ENCODE results near the gene RNPEP.

RNPEP gene

GRCh38 chr1:202029727-202030126 is 47.3 kb downstream of the RNPEP start:
- H3K4me3 ChIP-seq (ENCODE audit: low read depth, low read length), result no peak overlapping the region
- H3K9ac ChIP-seq (ENCODE audit: low read depth, low read length), result no peak overlapping the region
- no peaks in the 10 kb centered on the region for H3K36me3 ChIP-seq (ENCODE audit: control insufficient read depth, insufficient read depth, low read length)
- no peaks in the 10 kb centered on the region for H3K4me1 ChIP-seq (ENCODE audit: control insufficient read depth, insufficient read depth, low read length)
- H3K9me3 ChIP-seq (ENCODE audit: control insufficient read depth, insufficient read depth, low read length), result no peaks in the 10 kb centered on the region
- H3K27me3 ChIP-seq (ENCODE audit: control insufficient read depth, insufficient read depth, low read length), result no peaks in the 10 kb centered on the region

- Histone ChIP-seq H3K4me3 (ENCODE audit: low read depth, low read length) (no peak overlapping the region), H3K9me3 (ENCODE audit: control insufficient read depth, insufficient read depth, low read length) (no peaks in the 10 kb centered on the region), H3K9ac (ENCODE audit: low read depth, low read length) (no peak overlapping the region), H3K36me3 (ENCODE audit: control insufficient read depth, insufficient read depth, low read length) (no peaks in the 10 kb centered on the region), H3K27me3 (ENCODE audit: control insufficient read depth, insufficient read depth, low read length) (no peaks in the 10 kb centered on the region), H3K4me1 (ENCODE audit: control insufficient read depth, insufficient read depth, low read length) (no peaks in the 10 kb centered on the region)
These were observed 49.3 kb downstream of the RNPEP start for GRCh38 chr1:202031796-202032195.

GRCh38 chr1:202034149-202034682 is 51.8 kb downstream of the RNPEP start:
- no peaks in the 10 kb centered on the region for H3K4me1 ChIP-seq (ENCODE audit: control insufficient read depth, insufficient read depth, low read length)

GRCh38 chr1:202034683-202035462 is 52.4 kb downstream of the RNPEP start:
- no peaks in the 10 kb centered on the region for H3K4me1 ChIP-seq (ENCODE audit: control insufficient read depth, insufficient read depth, low read length)

More at GRCh38 chr1:202034149-202034682, 51.8 kb downstream of the RNPEP start:
- H3K9ac ChIP-seq (ENCODE audit: low read depth, low read length), result no peak overlapping the region
- H3K27me3 ChIP-seq (ENCODE audit: control insufficient read depth, insufficient read depth, low read length), result no peaks in the 10 kb centered on the region
- no peaks in the 10 kb centered on the region for H3K9me3 ChIP-seq (ENCODE audit: control insufficient read depth, insufficient read depth, low read length)
- H3K4me3 ChIP-seq (ENCODE audit: low read depth, low read length), result no peak overlapping the region
- H3K36me3 ChIP-seq (ENCODE audit: control insufficient read depth, insufficient read depth, low read length), result no peaks in the 10 kb centered on the region

GRCh38 chr1:202036595-202037387 is 54.3 kb downstream of the RNPEP start:
- Histone ChIP-seq H3K9ac (ENCODE audit: low read depth, low read length) (no peak overlapping the region), H3K4me3 (ENCODE audit: low read depth, low read length) (no peak overlapping the region), H3K36me3 (ENCODE audit: control insufficient read depth, insufficient read depth, low read length) (no peaks in the 10 kb centered on the region), H3K9me3 (ENCODE audit: control insufficient read depth, insufficient read depth, low read length) (no peaks in the 10 kb centered on the region), H3K27me3 (ENCODE audit: control insufficient read depth, insufficient read depth, low read length) (no peaks in the 10 kb centered on the region), H3K4me1 (ENCODE audit: control insufficient read depth, insufficient read depth, low read length) (no peaks in the 10 kb centered on the region)

More at GRCh38 chr1:202034683-202035462, 52.4 kb downstream of the RNPEP start:
- no peak overlapping the region for H3K9ac ChIP-seq (ENCODE audit: low read depth, low read length)
- no peaks in the 10 kb centered on the region for H3K9me3 ChIP-seq (ENCODE audit: control insufficient read depth, insufficient read depth, low read length)
- H3K36me3 ChIP-seq (ENCODE audit: control insufficient read depth, insufficient read depth, low read length), result no peaks in the 10 kb centered on the region
- H3K4me3 ChIP-seq (ENCODE audit: low read depth, low read length), result no peak overlapping the region
- no peaks in the 10 kb centered on the region for H3K27me3 ChIP-seq (ENCODE audit: control insufficient read depth, insufficient read depth, low read length)

GRCh38 chr1:202037706-202038296 is 55.4 kb downstream of the RNPEP start:
- Histone ChIP-seq H3K27me3 (ENCODE audit: control insufficient read depth, insufficient read depth, low read length) (no peaks in the 10 kb centered on the region), H3K9me3 (ENCODE audit: control insufficient read depth, insufficient read depth, low read length) (no peaks in the 10 kb centered on the region), H3K36me3 (ENCODE audit: control insufficient read depth, insufficient read depth, low read length) (no peaks in the 10 kb centered on the region), H3K4me1 (ENCODE audit: control insufficient read depth, insufficient read depth, low read length) (no peaks in the 10 kb centered on the region), H3K4me3 (ENCODE audit: low read depth, low read length) (no peak overlapping the region), H3K9ac (ENCODE audit: low read depth, low read length) (no peak overlapping the region)

- Histone ChIP-seq H3K4me1 (ENCODE audit: control insufficient read depth, insufficient read depth, low read length) (no peaks in the 10 kb centered on the region), H3K27me3 (ENCODE audit: control insufficient read depth, insufficient read depth, low read length) (no peaks in the 10 kb centered on the region), H3K9ac (ENCODE audit: low read depth, low read length) (no peak overlapping the region), H3K4me3 (ENCODE audit: low read depth, low read length) (no peak overlapping the region), H3K36me3 (ENCODE audit: control insufficient read depth, insufficient read depth, low read length) (no peaks in the 10 kb centered on the region), H3K9me3 (ENCODE audit: control insufficient read depth, insufficient read depth, low read length) (no peaks in the 10 kb centered on the region)
These were observed 56.4 kb downstream of the RNPEP start for GRCh38 chr1:202038688-202039346.

- Histone ChIP-seq H3K27me3 (ENCODE audit: control insufficient read depth, insufficient read depth, low read length) (no peaks in the 10 kb centered on the region), H3K4me1 (ENCODE audit: control insufficient read depth, insufficient read depth, low read length) (no peaks in the 10 kb centered on the region), H3K9me3 (ENCODE audit: control insufficient read depth, insufficient read depth, low read length) (no peaks in the 10 kb centered on the region), H3K36me3 (ENCODE audit: control insufficient read depth, insufficient read depth, low read length) (no peaks in the 10 kb centered on the region), H3K9ac (ENCODE audit: low read depth, low read length) (no peak overlapping the region), H3K4me3 (ENCODE audit: low read depth, low read length) (no peak overlapping the region)
These were observed 63.3 kb downstream of the RNPEP start for GRCh38 chr1:202045705-202046104.

GRCh38 chr1:202046227-202046626 is 63.8 kb downstream of the RNPEP start:
- Histone ChIP-seq H3K9me3 (ENCODE audit: control insufficient read depth, insufficient read depth, low read length) (no peaks in the 10 kb centered on the region), H3K27me3 (ENCODE audit: control insufficient read depth, insufficient read depth, low read length) (no peaks in the 10 kb centered on the region), H3K4me1 (ENCODE audit: control insufficient read depth, insufficient read depth, low read length) (no peaks in the 10 kb centered on the region), H3K9ac (ENCODE audit: low read depth, low read length) (no peak overlapping the region), H3K36me3 (ENCODE audit: control insufficient read depth, insufficient read depth, low read length) (no peaks in the 10 kb centered on the region), H3K4me3 (ENCODE audit: low read depth, low read length) (no peak overlapping the region)

GRCh38 chr1:202046748-202047708 is 64.6 kb downstream of the RNPEP start:
- Histone ChIP-seq H3K4me3 (ENCODE audit: low read depth, low read length) (no peak overlapping the region), H3K27me3 (ENCODE audit: control insufficient read depth, insufficient read depth, low read length) (no peaks in the 10 kb centered on the region), H3K9me3 (ENCODE audit: control insufficient read depth, insufficient read depth, low read length) (no peaks in the 10 kb centered on the region), H3K36me3 (ENCODE audit: control insufficient read depth, insufficient read depth, low read length) (no peaks in the 10 kb centered on the region), H3K4me1 (ENCODE audit: control insufficient read depth, insufficient read depth, low read length) (no peaks in the 10 kb centered on the region), H3K9ac (ENCODE audit: low read depth, low read length) (no peak overlapping the region)

Measured in iPS-15b (cell line).